ENCODE results near the gene ZSWIM5. TPM values are rescaled to one million over a fixed set of nuclear protein-coding genes. Genes with fewer than 3 reads are reported as not detected.
"Not testable (repeated sequence)": the region's sequence is repeated elsewhere in the genome, so short reads cannot be mapped to it uniquely, and the experiment has no call there.

The ZSWIM5 gene
- 4.0 and 4.1 TPM in 2 replicates for total RNA-seq
- 2.0 and 2.9 TPM in 2 replicates for polyA plus RNA-seq

GRCh38 chr1:45205910-45206721 lies at the start of gene ZSWIM5:
TSS of gene ZSWIM5 (minus strand) at chr1:45206605. CDS start at chr1:45206350, 255 bp downstream.
- no peaks in the 10 kb centered on the region for H3K9me2 ChIP-seq (replicated peaks; ENCODE audit: insufficient read depth)
- H3K4me2 ChIP-seq, result peak within 1 kb of the TSS; percentile 97
- no peaks in the 10 kb centered on the region for H3K9me3 ChIP-seq (ENCODE audit: low read depth)
- TF ChIP-seq EZH2 (IDR thresholded peaks at IDR 0.05; ENCODE audit: borderline replicate concordance) (no peak), EZH2phosphoT487 (IDR thresholded peaks at IDR 0.05; ENCODE audit: low read depth, severe bottlenecking, unreplicated experiment) (no peak), CTCF (IDR thresholded peaks at IDR 0.05; ENCODE audit: poor library complexity) (no peak)
- peak within 1 kb of the TSS; percentile 96 for H2AFZ ChIP-seq
- H4K20me1 ChIP-seq (ENCODE audit: insufficient read depth, poor library complexity, severe bottlenecking), result no peaks in the 10 kb centered on the region
- no peaks in the 10 kb centered on the region for H3K36me3 ChIP-seq (replicated peaks; ENCODE audit: insufficient read depth, low read depth)
- H3K4me3 ChIP-seq, result peak within 1 kb of the TSS; percentile 91
- peaks cover 18% of the 10 kb centered on the region for H3K27me3 ChIP-seq
- peak; percentile 84 for DNase-seq (ENCODE audit: low spot score)
- under 1% methylated on average over 63 of the region's 118 CpGs for WGBS (ENCODE audit: low lambda C conversion rate, missing lambda C conversion rate)
- peaks cover 13% of the 10 kb centered on the region for H3K79me2 ChIP-seq
- peaks cover 5% of the 10 kb centered on the region for H3K4me1 ChIP-seq (ENCODE audit: insufficient read depth)
- H3K27ac ChIP-seq, result peak within 1 kb of the TSS; percentile 86

GRCh38 chr1:45254490-45254889 lies 48.1 kb upstream of the ZSWIM5 start:
- TF ChIP-seq EZH2 (IDR thresholded peaks at IDR 0.05; ENCODE audit: borderline replicate concordance), result no peak
- no peak for TF ChIP-seq EZH2phosphoT487 (IDR thresholded peaks at IDR 0.05; ENCODE audit: low read depth, severe bottlenecking, unreplicated experiment)
- TF ChIP-seq CTCF (IDR thresholded peaks at IDR 0.05; ENCODE audit: poor library complexity), result no peak
- DNase-seq (ENCODE audit: low spot score), result no peak
- H3K79me2 ChIP-seq, result no peaks in the 10 kb centered on the region
- H2AFZ ChIP-seq, result no peak overlapping the region
- no peaks in the 10 kb centered on the region for H3K27me3 ChIP-seq
- H3K36me3 ChIP-seq (replicated peaks; ENCODE audit: insufficient read depth, low read depth), result no peaks in the 10 kb centered on the region
- peaks cover 7% of the 10 kb centered on the region for H3K9me3 ChIP-seq (ENCODE audit: low read depth)
- H3K4me1 ChIP-seq (ENCODE audit: insufficient read depth), result no peaks in the 10 kb centered on the region
- no peaks in the 10 kb centered on the region for H3K9me2 ChIP-seq (replicated peaks; ENCODE audit: insufficient read depth)
- no peak overlapping the region for H3K27ac ChIP-seq
- no peak overlapping the region for H3K4me2 ChIP-seq
- no peaks in the 10 kb centered on the region for H4K20me1 ChIP-seq (ENCODE audit: insufficient read depth, poor library complexity, severe bottlenecking)
- H3K4me3 ChIP-seq, result no peak overlapping the region

- no peak overlapping the region for H2AFZ ChIP-seq
- H4K20me1 ChIP-seq (ENCODE audit: insufficient read depth, poor library complexity, severe bottlenecking), result no peaks in the 10 kb centered on the region
- no peaks in the 10 kb centered on the region for H3K9me2 ChIP-seq (replicated peaks; ENCODE audit: insufficient read depth)
- no peak for DNase-seq (ENCODE audit: low spot score)
- H3K36me3 ChIP-seq (replicated peaks; ENCODE audit: insufficient read depth, low read depth), result no peaks in the 10 kb centered on the region
- no peaks in the 10 kb centered on the region for H3K79me2 ChIP-seq
- no peak for TF ChIP-seq EZH2 (IDR thresholded peaks at IDR 0.05; ENCODE audit: borderline replicate concordance)
- no peak for TF ChIP-seq EZH2phosphoT487 (IDR thresholded peaks at IDR 0.05; ENCODE audit: low read depth, severe bottlenecking, unreplicated experiment)
- no peak for TF ChIP-seq CTCF (IDR thresholded peaks at IDR 0.05; ENCODE audit: poor library complexity)
- H3K4me3 ChIP-seq, result no peak overlapping the region
- no peaks in the 10 kb centered on the region for H3K27me3 ChIP-seq
- H3K4me1 ChIP-seq (ENCODE audit: insufficient read depth), result no peaks in the 10 kb centered on the region
- WGBS (ENCODE audit: low lambda C conversion rate, missing lambda C conversion rate), result 0% methylated on average over 1 of the region's 1 CpG
- H3K9me3 ChIP-seq (ENCODE audit: low read depth), result no peaks in the 10 kb centered on the region
- H3K27ac ChIP-seq, result no peak overlapping the region
- no peak overlapping the region for H3K4me2 ChIP-seq
These were observed 44.1 kb upstream of the ZSWIM5 start for GRCh38 chr1:45250544-45250943.

GRCh38 chr1:45248004-45248403 lies 41.6 kb upstream of the ZSWIM5 start:
- H3K9me2 ChIP-seq (replicated peaks; ENCODE audit: insufficient read depth); H3K4me3 ChIP-seq; H3K4me2 ChIP-seq; DNase-seq (ENCODE audit: low spot score); H4K20me1 ChIP-seq (ENCODE audit: insufficient read depth, poor library complexity, severe bottlenecking); H2AFZ ChIP-seq; H3K4me1 ChIP-seq (ENCODE audit: insufficient read depth); H3K9me3 ChIP-seq (ENCODE audit: low read depth); H3K27me3 ChIP-seq; H3K36me3 ChIP-seq (replicated peaks; ENCODE audit: insufficient read depth, low read depth); H3K27ac ChIP-seq; H3K79me2 ChIP-seq: not testable (repeated sequence)
- 97% methylated on average over 23 of the region's 30 CpGs for WGBS (ENCODE audit: low lambda C conversion rate, missing lambda C conversion rate)

Measured in hepatocyte (in vitro differentiated cells).